GM12875 (cell line): ENCODE measurements around the gene KLC4.
"Not testable (repeated sequence)": the region's sequence is repeated elsewhere in the genome, so short reads cannot be mapped to it uniquely, and the experiment has no call there.

ENCODE experiments used
- H3K4me3 ChIP-seq: one replicate; pipeline ENCODE4 v1.5.1; 2011; ENCODE audit warnings: low read depth, low read length, control low read depth
- TF ChIP-seq, protein P1 (sequence below): IDR thresholded peaks from 2 replicates; pipeline ENCODE4 v1.5.1; 2011; ENCODE audit warnings: low read depth, mild to moderate bottlenecking, control low read depth, inconsistent platforms, low read length, moderate library complexity, borderline replicate concordance; ENCODE audit not compliant: insufficient read depth

Gene KLC4

DNA sequence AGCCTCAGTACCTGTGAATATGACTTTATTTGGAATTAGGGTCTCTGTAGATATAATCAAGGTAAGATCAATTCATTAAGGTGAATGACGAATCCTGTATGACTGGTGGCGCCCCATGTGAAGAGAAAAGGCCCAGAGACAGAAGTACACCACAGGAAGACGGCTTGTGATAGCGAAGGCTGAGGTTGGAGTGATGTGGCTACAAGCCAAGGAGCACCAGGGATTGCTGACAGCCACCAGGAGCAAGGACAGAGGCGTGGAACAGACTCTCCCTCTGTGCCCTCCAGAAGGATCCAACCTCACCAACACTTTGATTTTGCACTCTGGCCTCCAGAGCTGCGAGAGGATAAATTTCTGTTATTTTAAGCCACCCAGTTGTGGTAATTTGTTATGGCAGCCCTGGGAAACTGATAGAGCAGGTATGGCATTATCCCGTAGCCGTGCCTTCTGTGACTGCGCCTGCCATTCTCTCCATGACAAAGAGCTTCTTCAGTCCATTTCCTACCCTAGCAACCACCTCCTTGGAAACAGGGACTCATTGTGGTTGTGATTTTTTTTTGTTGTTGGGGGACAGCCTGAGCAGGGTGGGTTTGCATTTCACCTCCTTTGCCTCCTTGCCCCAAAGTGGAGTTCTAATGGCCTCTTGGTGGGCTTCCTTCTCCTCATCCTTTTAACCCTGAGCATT, 46.2 kb downstream of the KLC4 start:
- no peak overlapping the region for H3K4me3 ChIP-seq
- TF ChIP-seq, protein P1, sequence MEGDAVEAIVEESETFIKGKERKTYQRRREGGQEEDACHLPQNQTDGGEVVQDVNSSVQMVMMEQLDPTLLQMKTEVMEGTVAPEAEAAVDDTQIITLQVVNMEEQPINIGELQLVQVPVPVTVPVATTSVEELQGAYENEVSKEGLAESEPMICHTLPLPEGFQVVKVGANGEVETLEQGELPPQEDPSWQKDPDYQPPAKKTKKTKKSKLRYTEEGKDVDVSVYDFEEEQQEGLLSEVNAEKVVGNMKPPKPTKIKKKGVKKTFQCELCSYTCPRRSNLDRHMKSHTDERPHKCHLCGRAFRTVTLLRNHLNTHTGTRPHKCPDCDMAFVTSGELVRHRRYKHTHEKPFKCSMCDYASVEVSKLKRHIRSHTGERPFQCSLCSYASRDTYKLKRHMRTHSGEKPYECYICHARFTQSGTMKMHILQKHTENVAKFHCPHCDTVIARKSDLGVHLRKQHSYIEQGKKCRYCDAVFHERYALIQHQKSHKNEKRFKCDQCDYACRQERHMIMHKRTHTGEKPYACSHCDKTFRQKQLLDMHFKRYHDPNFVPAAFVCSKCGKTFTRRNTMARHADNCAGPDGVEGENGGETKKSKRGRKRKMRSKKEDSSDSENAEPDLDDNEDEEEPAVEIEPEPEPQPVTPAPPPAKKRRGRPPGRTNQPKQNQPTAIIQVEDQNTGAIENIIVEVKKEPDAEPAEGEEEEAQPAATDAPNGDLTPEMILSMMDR: no peak

DNA sequence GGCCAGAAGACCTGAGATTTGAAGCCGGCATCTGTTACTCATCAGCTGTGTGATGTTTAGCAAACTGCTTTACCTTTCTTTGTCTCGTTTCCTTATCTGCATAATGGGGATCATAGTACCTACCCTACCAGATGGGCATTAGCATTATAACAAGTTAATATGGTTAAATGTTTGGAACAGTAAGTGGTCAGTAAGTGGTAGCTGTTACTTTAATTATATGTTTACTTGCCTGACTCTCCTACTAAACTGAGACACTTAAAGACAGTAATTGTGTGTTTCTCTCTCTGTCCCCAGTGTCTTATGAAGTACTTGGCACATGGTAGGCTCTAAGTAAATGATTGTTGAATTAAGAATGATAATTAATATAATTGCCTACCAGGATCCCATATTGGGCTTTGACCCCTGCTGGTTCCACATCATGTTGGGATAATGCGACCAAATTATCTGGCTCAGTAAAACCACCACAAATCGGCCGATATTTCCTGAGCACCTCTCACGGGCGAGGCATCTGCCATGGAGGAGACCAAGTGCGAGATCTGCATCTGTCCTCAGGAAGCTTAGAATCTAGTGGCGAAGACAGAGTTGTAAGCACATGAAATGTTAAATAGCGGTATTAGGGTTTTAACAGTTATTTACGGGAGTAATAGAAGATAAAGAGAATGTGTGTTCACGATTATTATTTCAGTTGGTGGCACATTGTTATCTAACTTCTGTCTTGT, 48.1 kb downstream of the KLC4 start:
- H3K4me3 ChIP-seq: no peak overlapping the region
- TF ChIP-seq, protein P1: no peak

DNA sequence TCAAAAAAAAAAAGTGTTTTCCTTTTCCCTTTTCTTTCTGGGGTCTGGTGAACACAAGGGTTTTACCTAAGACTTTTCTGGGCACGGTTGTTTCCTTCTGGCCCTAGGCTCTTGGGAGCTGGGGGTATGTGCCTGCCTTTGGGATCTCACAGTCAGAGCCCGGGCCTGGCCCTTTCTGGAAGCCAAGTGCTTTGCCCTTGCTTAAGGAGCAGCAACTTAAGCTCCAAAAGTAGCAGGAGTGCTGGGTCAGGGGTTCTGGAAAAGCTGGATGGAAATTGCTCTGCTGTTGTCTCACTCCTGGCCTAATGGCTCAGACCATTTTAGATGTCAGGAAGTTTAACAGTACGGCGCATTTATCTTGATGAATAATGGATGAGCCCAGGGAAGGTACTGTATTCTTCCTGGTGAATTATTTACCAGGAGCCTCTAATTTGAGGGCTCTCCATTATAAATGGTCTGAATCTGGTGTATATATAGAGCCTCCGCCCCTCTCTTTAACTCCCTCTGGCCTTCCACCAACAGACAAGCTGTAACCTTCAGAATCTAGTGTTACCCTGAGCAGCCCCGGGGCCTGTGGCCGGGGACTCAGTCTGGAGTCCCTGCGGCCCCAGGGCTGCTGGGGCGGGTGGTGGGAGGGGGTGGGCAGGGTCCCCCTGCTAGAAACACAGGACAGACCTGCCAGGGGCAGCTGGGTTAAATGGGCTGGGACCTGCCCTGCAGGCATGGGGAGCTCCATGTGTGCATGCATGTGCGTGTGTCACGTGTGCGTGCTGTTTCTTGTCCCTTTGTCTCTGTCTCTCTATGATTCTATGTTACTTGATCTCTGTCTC, 54.2 kb downstream of the KLC4 start:
- no peak overlapping the region for H3K4me3 ChIP-seq
- TF ChIP-seq, protein P1: no peak

DNA sequence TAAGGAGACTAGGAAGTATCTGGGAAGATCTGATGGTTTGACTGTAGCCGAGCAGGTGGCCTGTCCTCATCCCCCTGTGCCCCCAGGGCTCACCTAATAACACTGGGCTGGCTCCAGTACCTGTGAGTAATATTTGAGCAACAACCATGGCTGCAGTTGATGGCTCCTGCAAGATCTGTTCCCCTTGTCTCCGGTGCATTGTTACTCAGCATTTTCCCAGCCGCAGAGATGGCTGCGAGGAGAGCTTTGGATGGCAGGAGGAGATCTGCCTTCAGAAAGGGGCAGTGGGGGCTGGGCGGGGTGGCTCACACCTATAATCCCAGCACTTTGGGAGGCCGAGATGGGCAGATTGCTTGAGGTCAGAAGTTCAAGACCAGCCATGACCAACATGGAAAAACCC, 55.9 kb downstream of the KLC4 start:
- TF ChIP-seq, protein P1: no peak

DNA sequence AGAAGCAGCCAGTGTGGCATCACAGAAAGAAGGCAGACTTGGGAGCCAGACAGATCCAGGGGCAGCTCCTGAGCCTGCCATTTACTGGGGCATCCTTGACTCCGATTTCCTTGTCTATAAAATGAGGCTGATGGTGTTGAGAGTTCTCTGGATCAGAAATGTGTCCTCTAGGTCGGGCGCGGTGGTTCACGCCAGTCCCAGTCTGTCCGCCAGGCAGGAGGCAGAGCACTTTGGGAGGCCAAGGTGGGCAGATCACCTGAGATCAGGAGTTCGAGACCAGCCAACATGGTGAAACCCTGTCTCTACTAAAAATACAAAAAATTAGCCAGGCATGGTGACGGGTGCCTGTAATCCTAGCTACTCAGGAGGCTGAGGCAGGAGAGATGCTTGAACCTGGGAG, 58.0 kb downstream of the KLC4 start:
- not testable (repeated sequence) for H3K4me3 ChIP-seq

More for the DNA sequence above, 55.9 kb downstream of the KLC4 start:
- H3K4me3 ChIP-seq: no peak overlapping the region

DNA sequence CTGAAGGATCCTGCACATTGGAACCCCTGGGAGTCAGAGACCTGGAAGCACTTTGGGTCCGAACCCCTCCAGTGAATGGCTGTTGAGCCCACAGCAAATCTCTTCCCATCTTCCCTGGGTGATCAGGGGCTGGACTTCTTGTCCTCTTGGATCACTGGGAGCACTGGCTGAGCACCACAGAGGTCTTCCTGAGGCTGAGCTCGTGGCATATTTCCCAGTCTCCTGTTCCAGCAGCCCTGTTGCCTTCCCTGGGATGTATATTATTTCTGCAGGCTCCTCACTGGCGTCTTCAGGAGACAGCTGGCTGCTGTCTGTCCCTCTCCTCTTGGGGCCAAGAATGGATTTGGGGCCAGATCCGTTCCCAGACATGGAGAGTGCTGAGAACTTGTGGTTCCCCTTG, 60.1 kb downstream of the KLC4 start:
- TF ChIP-seq, protein P1: no peak
- no peak overlapping the region for H3K4me3 ChIP-seq

DNA sequence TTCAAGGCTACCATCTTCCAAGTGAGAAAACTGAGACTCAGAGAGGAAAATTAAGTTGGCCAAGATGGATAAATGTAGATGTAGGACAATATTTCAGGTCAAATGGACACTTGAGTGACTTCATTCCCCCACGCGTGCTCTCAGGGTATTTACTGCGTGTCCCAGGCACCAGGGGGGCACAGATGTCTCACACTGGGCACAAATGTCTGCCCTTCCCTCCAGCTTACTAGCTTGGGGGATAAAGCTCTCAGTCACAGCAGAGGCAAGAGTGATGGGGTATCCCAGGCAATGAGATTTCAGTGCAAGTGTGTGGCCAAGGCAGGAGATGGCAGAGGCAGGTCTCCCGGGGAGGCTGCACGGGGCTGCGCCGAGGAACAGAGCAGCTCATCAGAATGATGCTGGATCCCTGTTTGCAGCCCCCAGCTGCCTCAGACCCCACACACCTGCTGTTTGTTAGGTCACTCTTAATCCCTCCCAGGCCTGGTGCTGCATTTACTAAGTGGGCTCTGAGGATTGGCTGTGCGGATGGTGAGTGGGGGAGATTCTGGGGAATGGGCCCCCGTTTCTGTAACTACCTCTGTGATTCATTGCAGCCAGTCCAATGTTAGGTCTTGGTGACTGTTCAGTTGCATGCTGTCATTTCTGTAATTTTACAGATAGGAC, 60.8 kb downstream of the KLC4 start:
- no peak overlapping the region for H3K4me3 ChIP-seq
- TF ChIP-seq, protein P1: no peak
